ENCODE measurements around the gene DCDC1.
"Not testable (repeated sequence)": the region's sequence is repeated elsewhere in the genome, so short reads cannot be mapped to it uniquely, and the experiment has no call there.

The DCDC1 gene

DNA sequence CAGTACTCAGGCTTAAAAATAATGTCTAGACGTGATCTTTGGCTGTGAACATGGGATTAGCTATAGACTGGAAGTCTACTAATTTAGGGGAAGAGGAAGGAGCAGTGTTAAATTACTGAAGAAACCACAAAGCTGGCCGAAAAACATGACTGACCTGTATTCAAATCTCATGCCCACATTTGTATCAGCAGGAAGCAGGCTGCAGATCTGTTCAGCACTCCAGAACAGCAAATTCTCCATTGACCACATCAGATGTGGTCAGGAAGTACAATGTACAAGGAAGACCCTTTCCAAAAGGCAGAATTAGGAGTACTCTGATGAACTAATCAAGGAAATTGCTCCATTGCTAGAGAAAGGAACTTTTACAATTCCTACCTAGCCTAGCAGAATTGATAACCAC is 31.7 kb downstream of the DCDC1 start:
- no peak for DNase-seq (ENCODE audit: low read depth in 1 of 2, low spot score in 1 of 2)

DNA sequence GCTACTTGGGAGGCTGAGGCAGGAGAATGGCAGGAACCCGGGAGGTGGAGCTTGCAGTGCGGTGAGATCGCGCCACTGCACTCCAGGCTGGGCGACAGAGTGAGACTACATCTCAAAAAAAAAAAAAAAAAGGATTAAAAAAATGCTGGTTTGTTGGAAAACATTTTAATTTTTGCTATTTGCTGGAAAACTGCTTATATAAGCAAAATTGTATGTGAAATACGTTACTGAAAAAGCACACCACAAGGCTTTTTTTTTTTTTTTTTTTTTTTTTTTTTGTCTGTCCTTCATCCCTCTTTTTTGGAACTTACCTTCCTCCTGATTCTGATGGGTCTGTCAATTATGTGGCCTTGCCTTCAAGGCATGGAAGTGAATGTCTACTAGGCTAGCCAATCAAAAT is 40.8 kb downstream of the DCDC1 start:
- no peak for DNase-seq (ENCODE audit: low read depth in 1 of 2, low spot score in 1 of 2)

DNA sequence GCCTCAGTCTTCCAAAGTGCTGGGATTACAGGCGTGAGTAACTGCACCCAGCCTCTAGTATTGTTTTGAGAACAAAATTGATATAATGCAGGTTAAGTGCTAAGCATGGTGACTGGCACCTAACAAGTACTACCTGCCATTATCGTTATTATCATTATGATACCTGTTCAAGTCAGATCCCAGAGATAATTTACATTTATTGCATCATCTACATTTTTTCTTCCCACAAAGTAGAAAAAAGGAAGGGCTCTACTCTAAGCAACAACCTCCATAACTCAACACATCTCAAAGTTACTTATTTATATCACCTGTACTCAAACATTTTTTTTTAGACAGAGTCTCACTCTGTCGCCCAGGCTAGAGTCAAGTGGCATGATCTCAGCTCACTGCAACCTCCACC is 42.1 kb downstream of the DCDC1 start:
- DNase-seq (ENCODE audit: low read depth in 1 of 2, low spot score in 1 of 2) = no peak

DNA sequence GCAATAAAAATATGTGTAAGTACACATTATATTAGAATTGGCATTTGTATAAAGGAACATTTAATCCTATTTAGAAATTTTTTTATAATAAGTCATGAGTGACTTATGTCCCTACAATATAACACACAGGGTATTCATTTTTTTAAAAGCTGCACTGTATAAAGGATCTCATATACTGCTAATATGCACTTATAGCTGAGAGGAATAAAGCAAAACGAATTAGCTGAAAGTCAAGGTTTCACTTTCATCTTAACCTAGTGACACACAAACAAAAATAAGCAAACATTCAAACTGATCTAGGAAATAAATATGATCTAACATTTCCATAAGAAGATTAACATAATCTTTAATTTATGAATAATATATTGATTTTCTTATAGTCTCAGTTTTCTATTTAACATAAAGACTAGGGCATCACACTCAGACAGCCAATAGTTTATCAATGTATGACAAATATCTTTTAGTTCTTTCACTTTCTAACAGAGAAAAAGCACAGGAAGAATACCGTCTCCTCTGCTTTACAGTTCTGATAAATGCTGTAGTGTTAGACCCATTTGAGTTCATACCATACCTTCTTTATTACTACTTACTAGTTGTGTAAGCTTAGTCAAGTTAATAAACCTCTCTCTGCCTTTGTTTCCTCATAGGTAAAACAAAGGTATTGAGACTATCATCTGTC is 42.9 kb downstream of the DCDC1 start:
- no peak for DNase-seq (ENCODE audit: low read depth in 1 of 2, low spot score in 1 of 2)

DNA sequence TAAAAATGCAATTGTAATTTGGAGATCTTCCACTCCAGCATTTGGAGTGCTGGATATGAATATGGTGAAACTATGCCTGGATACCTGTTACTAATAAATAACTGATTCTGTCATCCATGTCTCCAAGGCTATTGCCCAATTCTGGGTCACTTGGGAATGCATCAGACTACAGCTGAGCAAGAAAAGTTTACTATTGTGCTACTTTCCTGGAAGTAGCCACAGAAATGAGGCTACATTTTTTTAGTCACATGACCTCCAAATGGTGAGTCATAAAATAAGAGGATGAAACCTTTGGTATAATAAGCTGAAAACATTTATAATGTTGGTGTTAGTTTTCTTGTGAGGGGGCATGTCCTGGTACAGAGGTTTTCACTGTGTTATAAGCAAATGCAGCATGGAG is 44.4 kb downstream of the DCDC1 start:
- DNase-seq (ENCODE audit: low read depth in 1 of 2, low spot score in 1 of 2) = no peak

DNA sequence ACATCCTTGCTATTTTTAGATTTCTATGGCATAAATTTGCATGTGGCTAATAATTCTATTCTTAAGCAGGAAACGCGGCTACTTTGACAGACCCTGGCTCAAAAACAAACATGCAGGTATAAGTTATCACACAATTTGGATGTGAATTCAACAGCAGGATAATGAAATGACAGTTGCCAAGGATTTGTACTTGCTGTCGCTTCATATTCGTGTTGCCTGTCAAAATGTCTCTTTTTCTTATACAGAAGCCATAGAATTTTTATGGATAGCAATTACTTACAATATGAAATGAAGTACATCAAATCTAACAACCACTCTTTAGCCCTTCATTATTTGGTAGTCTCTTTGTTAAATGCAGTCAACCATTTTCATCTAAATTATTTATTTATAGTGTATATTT is 46.4 kb downstream of the DCDC1 start:
- DNase-seq (ENCODE audit: low read depth in 1 of 2, low spot score in 1 of 2) = no peak

DNA sequence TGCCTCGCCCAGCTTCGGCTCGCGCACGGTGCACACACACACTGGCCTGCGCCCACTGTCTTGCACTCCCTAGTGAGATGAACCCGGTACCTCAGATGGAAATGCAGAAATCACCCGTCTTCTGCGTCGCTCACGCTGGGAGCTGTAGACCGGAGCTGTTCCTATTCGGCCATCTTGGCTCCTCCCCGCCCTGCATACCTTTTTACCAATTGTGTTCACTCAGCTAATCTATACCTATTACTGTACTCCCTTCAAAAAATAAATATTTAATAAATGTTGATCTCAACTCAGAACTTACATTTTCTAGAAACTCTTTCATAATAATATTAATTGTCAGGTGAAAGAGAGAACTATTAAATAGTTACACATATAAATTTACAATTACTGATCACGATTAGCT is 48.0 kb downstream of the DCDC1 start:
- DNase-seq (ENCODE audit: low read depth in 1 of 2, low spot score in 1 of 2) = not testable (repeated sequence)

DNA sequence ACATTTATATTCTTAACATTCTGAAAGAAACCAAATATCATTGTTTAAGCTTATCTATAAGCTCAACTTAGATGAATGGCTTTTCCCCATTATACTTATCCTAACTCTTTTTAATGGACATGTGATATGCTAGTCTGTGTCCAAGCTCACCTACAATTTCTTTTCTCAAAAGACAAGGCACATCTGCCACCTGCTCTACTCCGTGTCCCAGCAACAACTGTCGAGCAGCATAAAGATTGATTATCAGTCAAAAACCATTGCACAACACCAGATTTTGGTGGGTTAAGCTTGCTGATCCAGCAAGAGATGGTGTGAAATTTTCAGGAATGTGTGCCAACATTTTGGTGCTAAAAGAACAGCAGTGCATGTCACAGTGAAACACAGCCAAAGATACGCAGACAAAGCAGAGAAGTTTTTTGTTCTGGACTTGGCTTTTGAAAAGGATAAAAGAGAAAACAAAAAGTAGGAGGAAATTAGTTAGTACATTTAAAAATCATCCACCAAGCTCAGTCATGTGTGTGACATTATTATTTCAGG is 65.8 kb downstream of the DCDC1 start:
- DNase-seq (ENCODE audit: low read depth in 1 of 2, low spot score in 1 of 2) = no peak

DNA sequence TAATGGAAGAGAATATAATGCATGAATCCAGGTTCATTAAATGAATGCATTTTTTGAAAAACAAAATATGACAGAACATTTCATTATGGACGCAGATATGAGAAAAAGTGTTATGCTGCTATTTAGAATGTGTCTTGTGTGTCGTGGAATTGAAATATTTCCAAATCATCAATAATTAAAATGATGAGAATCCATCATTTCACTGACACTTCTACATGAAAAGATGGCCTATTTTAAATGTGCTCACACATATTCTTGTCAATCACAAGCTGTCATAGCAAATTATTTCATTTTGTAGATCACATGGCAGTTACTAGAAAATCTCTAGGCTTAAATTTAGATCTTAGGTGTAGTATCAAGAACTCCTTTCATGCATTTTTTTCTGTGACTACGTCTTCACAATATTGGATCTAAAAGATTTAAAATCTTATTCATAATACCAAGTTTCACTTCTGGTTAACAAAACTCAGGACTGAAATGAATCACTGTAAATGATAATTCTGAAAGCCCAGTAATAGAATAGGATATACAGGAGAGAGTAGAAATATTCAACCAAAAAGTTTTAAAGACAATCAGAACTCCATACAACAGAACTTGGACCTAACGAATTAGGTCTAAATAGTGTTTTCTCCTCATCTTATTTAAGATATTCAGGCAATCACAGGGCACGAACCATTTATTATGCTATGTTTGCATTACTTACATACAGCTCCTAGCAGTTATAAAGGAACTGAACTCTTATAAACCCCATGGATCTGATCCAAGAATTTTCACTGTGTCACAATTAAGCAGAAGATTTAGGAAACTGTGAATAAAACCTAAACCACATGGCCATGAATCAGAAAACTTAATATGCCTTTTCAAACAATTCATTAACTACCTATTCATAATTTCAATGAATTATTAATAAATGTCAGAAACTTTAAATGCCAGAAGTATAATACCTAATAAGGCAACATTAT is 67.7 kb downstream of the DCDC1 start:
- no peak for DNase-seq (ENCODE audit: low read depth in 1 of 2, low spot score in 1 of 2)

DNA sequence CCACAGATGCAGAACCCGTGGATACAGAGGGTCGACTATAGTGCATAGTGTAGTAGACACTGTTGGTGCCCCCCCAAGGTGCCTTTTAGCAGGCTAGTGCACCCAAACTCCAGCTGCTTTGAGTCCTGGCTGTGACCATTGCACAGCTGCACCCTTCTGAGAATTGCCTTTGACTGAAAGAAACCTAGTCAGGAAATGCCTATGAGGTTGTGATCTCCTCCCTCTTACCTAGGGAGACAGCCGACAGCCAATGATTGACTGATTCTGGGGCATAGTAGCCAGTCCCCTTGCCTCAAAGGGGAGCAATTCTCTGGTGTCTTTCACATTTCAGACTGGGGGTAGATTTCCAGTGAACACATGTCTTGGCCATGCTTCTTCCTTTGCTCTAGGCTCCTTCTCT is 74.2 kb downstream of the DCDC1 start:
- DNase-seq (ENCODE audit: low read depth in 1 of 2, low spot score in 1 of 2) = no peak

DNA sequence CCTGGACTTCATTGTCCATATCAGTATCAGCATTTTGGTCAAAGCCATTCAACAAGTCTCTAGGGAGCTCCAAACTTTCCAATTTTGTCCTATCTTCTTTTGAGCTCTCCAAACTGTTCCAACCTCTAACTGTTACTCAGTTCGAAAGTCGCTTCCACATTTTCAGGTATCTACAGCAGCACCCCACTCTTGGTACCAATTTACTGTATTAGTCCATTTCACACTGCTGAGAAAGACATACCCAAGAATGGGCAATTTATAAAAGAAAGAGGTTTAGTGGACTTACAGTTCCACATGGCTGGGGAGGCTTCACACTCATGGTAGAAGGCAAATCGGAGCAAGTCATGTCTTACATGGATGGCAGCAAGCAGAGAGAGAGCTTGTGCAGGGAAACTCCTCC is 96.0 kb downstream of the DCDC1 start:
- DNase-seq (ENCODE audit: low read depth in 1 of 2, low spot score in 1 of 2) = not testable (repeated sequence)

DNA sequence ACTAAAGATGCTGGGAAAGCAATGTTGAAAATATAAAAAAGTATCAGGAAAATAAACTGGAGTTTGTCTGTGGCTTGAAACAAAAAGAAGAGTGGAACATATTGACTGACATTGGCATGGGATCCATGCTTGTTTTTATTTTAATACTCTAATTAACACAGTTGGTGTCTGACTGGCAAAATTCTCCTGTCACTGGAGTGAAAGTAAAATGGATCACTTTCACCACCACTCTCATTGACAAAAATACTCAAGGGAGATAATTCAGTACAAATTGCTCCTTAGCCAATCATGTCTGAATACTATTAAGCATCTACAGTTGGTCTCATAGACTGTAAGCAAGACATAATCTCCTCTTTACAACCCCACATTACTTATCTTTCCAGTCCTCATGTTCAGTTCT is 101.8 kb downstream of the DCDC1 start:
- no peak for DNase-seq (ENCODE audit: low read depth in 1 of 2, low spot score in 1 of 2)

DNA sequence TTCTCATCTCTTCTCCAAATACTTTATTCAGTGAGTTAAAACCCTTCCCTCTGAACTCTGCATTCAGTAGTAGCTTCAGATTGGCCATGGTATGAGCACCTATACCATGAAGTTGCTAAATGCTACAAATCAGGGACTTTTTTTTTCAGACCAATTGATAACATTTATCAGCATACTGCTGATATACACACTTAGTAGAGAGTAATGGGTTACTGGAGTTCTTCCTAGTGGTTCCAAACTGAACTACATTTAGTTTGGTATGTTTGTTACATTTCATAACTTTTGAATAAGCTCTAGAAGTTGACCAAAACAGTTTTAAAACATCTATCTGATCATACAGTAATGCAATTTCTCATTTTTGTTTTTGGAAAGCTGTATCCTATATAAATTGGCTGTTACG is 104.7 kb downstream of the DCDC1 start:
- no peak for DNase-seq (ENCODE audit: low read depth in 1 of 2, low spot score in 1 of 2)

DNA sequence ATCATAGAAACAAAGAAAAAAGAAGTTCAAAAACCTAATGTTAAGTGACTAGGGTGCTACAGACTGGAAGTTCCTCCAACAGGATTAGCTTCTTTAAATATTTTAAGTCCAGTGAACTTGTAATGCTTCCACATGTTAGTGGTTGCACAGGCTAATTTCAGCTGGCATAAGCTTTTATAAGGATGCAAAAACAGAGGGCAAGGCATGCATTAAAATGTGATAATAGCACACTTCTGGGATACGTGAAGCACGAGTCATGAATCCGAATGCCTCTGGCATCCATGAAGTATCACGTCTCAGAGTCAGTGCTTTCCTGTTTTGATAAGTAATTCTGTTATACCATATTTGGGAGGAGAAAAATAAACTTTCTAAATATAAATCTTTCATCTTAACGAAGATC is 106.8 kb downstream of the DCDC1 start:
- no peak for DNase-seq (ENCODE audit: low read depth in 1 of 2, low spot score in 1 of 2)

DNA sequence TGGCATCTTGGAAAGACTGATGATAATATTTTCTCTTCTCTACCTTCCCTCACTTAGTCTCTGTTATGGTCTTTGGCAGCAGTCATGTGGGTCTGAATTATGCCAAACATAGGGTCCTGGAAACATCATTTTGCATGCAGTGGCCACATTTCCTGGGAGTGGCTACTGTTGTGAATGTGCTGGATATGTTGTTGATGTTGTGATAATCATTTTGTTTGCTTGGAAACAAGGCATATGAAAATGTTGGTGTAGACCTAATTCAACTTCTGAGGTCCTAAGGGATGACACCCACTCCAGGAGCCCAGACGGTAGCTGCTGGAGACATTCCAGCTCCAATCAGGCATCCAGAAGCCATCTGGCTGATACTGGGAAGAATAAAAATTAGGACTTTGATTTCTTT is 109.7 kb downstream of the DCDC1 start:
- no peak for DNase-seq (ENCODE audit: low read depth in 1 of 2, low spot score in 1 of 2)

DNA sequence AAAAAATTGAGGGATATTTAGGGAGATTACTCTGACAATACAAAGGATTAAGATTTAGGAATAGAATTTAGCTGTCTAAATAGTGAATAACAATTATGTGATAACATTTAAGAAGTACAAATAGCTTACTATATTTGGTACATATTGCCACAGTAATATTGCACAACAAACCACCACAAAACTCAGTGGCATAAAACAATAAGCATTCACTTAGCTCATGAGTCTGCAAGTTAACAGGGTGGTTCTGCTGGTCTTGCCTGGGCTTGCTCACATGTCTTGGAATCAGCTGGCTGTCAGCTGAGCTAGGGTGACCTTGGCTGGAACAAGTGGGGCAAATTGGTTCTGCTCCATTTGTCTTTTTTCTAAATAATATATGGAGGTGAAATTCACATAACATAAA is 115.1 kb downstream of the DCDC1 start:
- no peak for DNase-seq (ENCODE audit: low read depth in 1 of 2, low spot score in 1 of 2)

DNA sequence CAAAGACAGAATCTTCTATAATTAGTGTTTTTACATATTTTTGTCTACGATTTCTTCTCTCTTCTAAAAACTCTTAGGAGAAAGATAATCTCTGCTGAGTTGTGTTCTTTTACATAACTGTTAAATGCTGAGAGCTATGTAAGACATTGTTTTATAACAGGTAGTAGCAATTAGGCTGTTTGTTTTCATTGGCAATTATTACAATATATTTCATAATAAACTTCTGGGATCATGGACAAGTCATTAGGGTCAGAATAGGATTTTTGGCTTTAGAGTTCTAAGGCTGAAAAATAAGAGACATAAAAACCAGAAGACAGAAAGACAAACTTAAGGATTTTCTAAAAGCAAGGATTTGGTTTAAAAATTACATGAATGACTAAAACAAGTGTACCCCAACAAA is 120.8 kb downstream of the DCDC1 start:
- DNase-seq (ENCODE audit: low read depth in 1 of 2, low spot score in 1 of 2) = no peak

DNA sequence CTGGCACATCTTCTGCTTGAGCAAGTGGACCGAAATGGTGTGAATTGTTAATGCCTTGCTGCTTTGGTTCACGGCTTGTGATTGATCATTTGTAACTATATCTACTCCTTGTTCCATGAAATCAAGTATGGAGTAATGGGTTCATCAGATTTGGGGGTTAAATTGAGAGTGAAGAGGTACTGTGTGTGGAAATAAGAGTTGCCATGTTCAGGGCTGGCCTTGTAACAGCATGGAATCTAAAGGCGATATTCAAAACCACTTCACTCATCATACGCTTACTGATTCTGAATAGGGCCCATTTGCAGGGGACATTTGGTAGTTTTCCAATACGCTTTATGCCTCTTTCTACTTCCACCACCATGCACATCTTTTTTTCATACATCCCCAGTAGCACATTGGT is 122.2 kb downstream of the DCDC1 start:
- no peak for DNase-seq (ENCODE audit: low read depth in 1 of 2, low spot score in 1 of 2)

DNA sequence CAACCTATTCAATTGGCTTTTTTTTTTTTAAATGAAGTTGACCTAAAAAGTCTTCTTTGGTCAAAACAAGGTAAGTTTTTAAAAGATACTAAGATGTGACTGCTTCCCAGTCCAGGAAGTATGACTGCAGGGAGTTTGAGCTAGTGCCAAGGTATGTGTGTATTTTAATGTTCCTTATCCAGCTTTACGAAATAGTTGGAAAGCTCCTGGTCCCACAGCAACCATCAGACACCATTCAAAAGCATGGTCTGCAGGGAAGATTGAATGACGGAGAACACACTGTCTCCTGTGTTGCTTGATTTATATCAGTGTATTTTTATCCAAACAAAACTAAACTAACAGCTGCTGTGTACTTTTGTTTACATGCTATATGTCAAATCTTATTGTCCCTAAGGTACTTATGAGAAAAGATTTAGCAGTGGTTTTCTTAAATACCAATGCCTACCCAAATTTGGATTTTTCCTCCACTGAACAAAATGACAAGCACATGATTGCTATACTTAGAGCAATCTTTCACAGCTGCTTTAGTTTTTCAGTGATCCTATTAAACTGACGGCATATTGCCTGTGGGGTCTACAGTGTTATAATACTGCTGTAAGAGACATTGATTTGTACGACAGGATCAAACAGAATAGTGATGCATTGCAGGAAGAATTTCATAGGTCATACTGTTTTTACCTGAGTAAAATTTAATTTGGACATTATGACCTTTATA is 122.9 kb downstream of the DCDC1 start:
- no peak for DNase-seq (ENCODE audit: low read depth in 1 of 2, low spot score in 1 of 2)

DNA sequence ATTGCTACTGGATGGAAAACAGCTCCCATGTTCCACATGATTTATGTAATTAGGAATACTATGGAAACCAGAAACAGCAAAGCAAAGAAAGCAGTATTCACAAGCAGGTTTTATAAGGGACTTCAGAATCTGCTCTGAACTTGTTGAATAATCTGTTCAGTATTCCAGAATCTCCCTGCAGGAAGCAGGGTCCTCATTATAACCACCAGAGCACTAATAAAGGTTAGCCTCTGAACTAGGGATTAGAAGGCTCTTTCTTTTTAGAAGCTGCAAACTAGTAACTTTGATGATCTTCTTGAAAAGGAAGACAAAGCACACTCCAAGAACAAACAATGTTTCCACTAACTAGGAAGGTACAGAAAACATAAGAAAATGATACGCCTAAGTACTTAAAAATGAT is 125.8 kb downstream of the DCDC1 start:
- DNase-seq (ENCODE audit: low read depth in 1 of 2, low spot score in 1 of 2) = no peak

DNA sequence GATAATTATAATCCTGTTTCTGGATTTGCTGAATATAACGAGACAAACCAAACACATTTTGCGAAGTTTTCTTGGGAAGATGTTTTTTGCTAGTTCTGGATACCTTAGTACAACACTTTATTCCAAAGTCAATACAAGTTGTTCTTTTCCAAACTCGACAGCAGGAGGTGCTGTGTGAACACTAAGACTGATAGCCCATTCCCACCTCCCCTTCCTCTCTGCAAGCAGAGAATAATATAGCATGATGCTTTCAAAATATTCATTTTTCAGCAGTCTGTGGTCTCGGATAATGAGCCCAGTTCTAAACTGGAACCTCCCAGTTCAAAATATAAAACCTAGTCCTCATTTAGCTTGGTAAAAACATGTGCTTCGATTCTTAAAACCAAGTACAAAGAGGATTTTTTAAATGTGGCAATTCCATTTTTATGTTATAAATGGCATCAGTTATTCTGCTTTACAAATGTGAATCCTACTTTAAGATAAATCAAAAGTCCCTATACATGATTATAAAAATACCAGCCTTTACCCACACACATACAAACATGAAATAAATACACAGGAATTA is 129.1 kb downstream of the DCDC1 start:
- DNase-seq (ENCODE audit: low read depth in 1 of 2, low spot score in 1 of 2) = no peak
